GM12878 (cell line): ENCODE data around the gene TUBA8. TPM values are rescaled to one million over a fixed set of nuclear protein-coding genes. Genes with fewer than 3 reads are reported as not detected.

Source experiments
- ATAC-seq: fragments of 200-7000 bp; cut with Tn5 transposase; 3 replicates; pipeline ENCODE4 v1.9.1; 2020; ENCODE audit warnings: mild to moderate bottlenecking, moderate library complexity
- BruUV-seq: library from RNA; stranded (reverse); fragments of 400-500 nt; replicated peaks from 2 replicates; lab custom pipeline; 2021; lab: Mats Ljungman, UMichigan
- CTCF ChIA-PET: fragments of 300-600 bp; sonication (Branson Sonifier 250); formaldehyde crosslinking; extraction: SDS; loops from one replicate; lab custom pipeline; 2021; ENCODE audit warnings: inconsistent platforms; lab: Yijun Ruan, JAX
- POLR2A ChIA-PET: fragments of 350-600 bp; formaldehyde crosslinking; extraction: SDS; loops from one replicate; lab custom pipeline; 2021; ENCODE audit warnings: inconsistent platforms; lab: Charles Lee
- RAD21 ChIA-PET: fragments of 300-600 bp; sonication (Branson Sonifier 250); formaldehyde crosslinking; loops from one replicate; lab custom pipeline; 2023; ENCODE audit warnings: antibody characterized with exemption; ENCODE audit not compliant: unreplicated experiment; lab: Charles Lee
- SMC1A ChIA-PET: fragments of 300-600 bp; sonication (Branson Sonifier 250); formaldehyde crosslinking; loops from one replicate; lab custom pipeline; 2023; ENCODE audit not compliant: unreplicated experiment, uncharacterized antibody; lab: Charles Lee
- DNase-seq: peaks from one replicate; pipeline ENCODE4 v3.0.0-alpha.2; 2011; ENCODE audit warnings: low read depth, low spot score
- FAIRE-seq: peaks from 3 replicates; lab custom pipeline; 2011; peaks lifted over from hg19 to GRCh38; lab: Jason Lieb, UNC
- H2AFZ ChIP-seq: 2 replicates; pipeline ENCODE4 v1.6.0; 2011; ENCODE audit warnings: low read depth, low read length, control low read depth; ENCODE audit not compliant: control insufficient read depth
- H3K27ac ChIP-seq: 2 replicates; pipeline ENCODE4 v1.5.1; 2011; ENCODE audit warnings: control low read depth; ENCODE audit not compliant: control insufficient read depth, insufficient read depth
- H3K27me3 ChIP-seq, 2 experiments: replicated peaks in 1 of 2; 2 replicates each; pipeline versions ENCODE4 v1.6.0 to v1.6.1; 2011; ENCODE audit warnings: low read length in 1 of 2; ENCODE audit not compliant: control insufficient read depth in 2 of 2, insufficient read depth in 2 of 2
- H3K36me3 ChIP-seq, 2 experiments: 2 replicates each; pipeline ENCODE4 v1.5.1; 2011; ENCODE audit warnings: low read length in 1 of 2; ENCODE audit not compliant: control insufficient read depth in 2 of 2, insufficient read depth in 2 of 2
- H3K4me1 ChIP-seq: 2 replicates; pipeline ENCODE4 v1.6.1; 2011; ENCODE audit warnings: mild to moderate bottlenecking, low read length, moderate library complexity, mixed read lengths; ENCODE audit not compliant: control insufficient read depth, insufficient read depth
- H3K4me2 ChIP-seq: 2 replicates; pipeline ENCODE4 v1.6.0; 2011; ENCODE audit warnings: control low read depth; ENCODE audit not compliant: control insufficient read depth, insufficient read depth
- H3K4me3 ChIP-seq: fragments of 200-600 bp; sonication (generic); 2 replicates; pipeline ENCODE4 v1.5.1; 2016
- H3K79me2 ChIP-seq: 2 replicates; pipeline ENCODE4 v1.6.0; 2011; ENCODE audit warnings: low read length; ENCODE audit not compliant: control insufficient read depth, insufficient read depth
- H3K9ac ChIP-seq: 2 replicates; pipeline ENCODE4 v1.8.0; 2011; ENCODE audit warnings: low read length, control low read depth, mixed read lengths; ENCODE audit not compliant: control insufficient read depth, insufficient read depth
- H3K9me3 ChIP-seq: replicated peaks from 3 replicates; pipeline ENCODE4 v1.5.1; 2011; ENCODE audit warnings: mild to moderate bottlenecking, low read length; ENCODE audit not compliant: control insufficient read depth, insufficient read depth
- H4K20me1 ChIP-seq: 2 replicates; pipeline ENCODE4 v1.6.0; 2011; ENCODE audit not compliant: control insufficient read depth, insufficient read depth
- BCL11A ChIP-seq: IDR thresholded peaks from 2 replicates; pipeline ENCODE4 v1.6.1; 2011; ENCODE audit warnings: low read depth, low read length
- CTCF ChIP-seq, 3 experiments: IDR thresholded peaks in 2 of 3; conservative IDR thresholded peaks in 1 of 3; 2 replicates each; pipeline ENCODE4 v1.5.1; 2011; ENCODE audit warnings: low read depth in 3 of 3, low read length in 3 of 3, mild to moderate bottlenecking in 3 of 3, control low read depth in 2 of 3, moderate library complexity in 2 of 3, inconsistent platforms in 1 of 3, mixed read lengths in 1 of 3; ENCODE audit not compliant: control insufficient read depth in 2 of 3, insufficient read depth in 1 of 3; ENCODE audit errors: extremely low read depth in 1 of 3
- ELK1 ChIP-seq: IDR thresholded peaks from 2 replicates; pipeline ENCODE4 v1.6.1; 2012; ENCODE audit warnings: low read depth, low read length, improper control_type of control experiment
- RAD21 ChIP-seq: IDR thresholded peaks from 2 replicates; pipeline ENCODE4 v1.6.1; 2011; ENCODE audit warnings: mild to moderate bottlenecking, low read depth, low read length, moderate library complexity; ENCODE audit not compliant: insufficient read depth
- WGBS: methylation state at CpG from one replicate; pipeline ENCODE4 v1.1.6; 2016; ENCODE audit warnings: low lambda C conversion rate; ENCODE audit not compliant: insufficient replicate concordance, insufficient coverage; ENCODE audit errors: missing lambda C conversion rate; 5-methylcytosine and 5-hydroxymethylcytosine counted together
- in situ Hi-C: fragments of 300-500 bp; cut with MboI; formaldehyde crosslinking; loops from 9 replicates; pipeline ENCODE4 v1.14.3; 2018; ENCODE audit warnings: mixed read lengths
- intact Hi-C: fragments of 100-400 bp; cut with micrococcal nuclease; formaldehyde crosslinking; loops from one replicate; pipeline ENCODE4 v1.14.2; 2022; ENCODE audit not compliant: unreplicated experiment
- polyA plus RNA-seq, 11 experiments: library from polyadenylated mRNA; depleted of rRNA in 4 of 11; unstranded in 6 of 11; stranded (reverse) in 5 of 11; fragments of >200 nt; fragmentation: Nextera tagmentation in 4 of 11; fragmentation: Illumina TruSeq in 1 of 11; extraction: Ambion mirVana in 4 of 11; extraction: Trizol in 1 of 11; gene quantifications; 1 replicate in 1 of 11; 2 replicates in 10 of 11; pipeline versions ENCODE4 v1.2.1 to v1.2.3, GENCODE V29; 2011 to 2016; ENCODE audit warnings: inconsistent platforms in 2 of 11, missing spikeins in 2 of 11, low read depth in 1 of 11
- total RNA-seq, 4 experiments: library from RNA; depleted of rRNA in 3 of 4; stranded (reverse); fragments of >200 nt in 3 of 4; fragmentation: Illumina TruSeq in 1 of 4; extraction: Trizol in 1 of 4; gene quantifications; 2 replicates each; pipeline versions ENCODE4 v1.2.1 to v1.2.3, GENCODE V29; 2013 to 2021

The TUBA8 gene
- total and polyA plus RNA-seq, 10 of the 15 experiments (the other 5 are each of a cell fraction or from before 2014, with no cell fraction given), result 2.2 to 30.3 (median 21.0) TPM

GRCh38 chr22:18156878-18157713, 46.5 kb downstream of the TUBA8 start:
- ATAC-seq (peak; percentile 48), DNase-seq (no peak), FAIRE-seq (no peak)
- H3K36me3 ChIP-seq, result peaks cover 5 to 23% of the 10 kb centered on the region in 2 experiments
- TF ChIP-seq BCL11A, result no peak
- peak; percentile 42 to 66 (median 56) for TF ChIP-seq CTCF (IDR thresholded peaks at IDR 0.05 in 2 of 3, conservative IDR thresholded peaks at IDR 0.05 in 1 of 3; ENCODE audit: control insufficient read depth in 2 of 3, extremely low read depth in 1 of 3, insufficient read depth in 1 of 3, low read depth in 3 of 3, low read length in 3 of 3)
- peak; percentile 69 for TF ChIP-seq RAD21
- no peak for TF ChIP-seq ELK1
- no peak overlapping the region for H3K27ac ChIP-seq
- no peak overlapping the region for H3K4me3 ChIP-seq
- ChIA-PET RAD21 (no interaction called here), SMC1A (interaction anchor here (1.0 to 1.6 kb wide), 2 partner anchors 57 to 78 kb away, joined by 4 to 5 read pairs; no protein-coding TSS in a partner anchor), POLR2A (no interaction called here), CTCF (interaction anchor here (1.2 to 2.3 kb wide), 2 partner anchors 77 to 80 kb away, joined by 3 to 9 read pairs; partner anchors contain the start of gene PEX26)
- H3K4me2 ChIP-seq, result no peak overlapping the region
- 0 out of 2 replicates have a peak, but pooled peaks cover 2% of the 10 kb centered on the region for H3K4me1 ChIP-seq
- no peaks in the 10 kb centered on the region for H3K27me3 ChIP-seq
- 64% methylated on average over 24 of the region's 24 CpGs for WGBS
- in situ Hi-C loops (no loop called here), intact Hi-C loops (no loop called here)
- H3K9ac ChIP-seq, result no peak overlapping the region
- no peaks in the 10 kb centered on the region; the same call in 2 of the 3 replicates for H3K9me3 ChIP-seq
- H3K79me2 ChIP-seq, result peaks cover 29% of the 10 kb centered on the region
- H2AFZ ChIP-seq, result no peak overlapping the region
- no TSS peak for BruUV-seq
- no peaks in the 10 kb centered on the region; the same call in 1 of the 2 replicates for H4K20me1 ChIP-seq
